Left lobe of liver (tissue), 2 donors: ENCODE data around the gene GTF2IRD1. TPM values are rescaled to one million over a fixed set of nuclear protein-coding genes. Genes with fewer than 3 reads are reported as not detected.
A peak's percentile ranks its signal among the peaks of the same experiment; 100 is the strongest.
"Not testable (repeated sequence)": the region's sequence is repeated elsewhere in the genome, so short reads cannot be mapped to it uniquely, and the experiment has no call there.

Experiments
- ATAC-seq: fragments of 200-7000 bp; cut with Tn5 transposase; one replicate; pipeline ENCODE4 v1.9.1; 2020; ENCODE audit warnings: mild to moderate bottlenecking, moderate library complexity
- DNase-seq: peaks from one replicate; pipeline ENCODE4 v3.0.0-alpha.2; 2020; ENCODE audit warnings: low spot score
- total RNA-seq: library from RNA; stranded (reverse); gene quantifications from one replicate; pipeline ENCODE4 v1.2.1, GENCODE V29; 2021
- donor health status: DM: no; HTN: no; CAD: no; lungs with moderate emphysema.
- donor health status: DM: no; HTN: yes; CAD: no.

The GTF2IRD1 gene
- total RNA-seq, 1 donor from 2014 or later, result 10.3 TPM

- no peak for DNase-seq
- ATAC-seq, result no peak
Observed at GRCh38 chr7:74507538-74508319, 54.0 kb downstream of the GTF2IRD1 start.

GRCh38 chr7:74509453-74509852, 55.7 kb downstream of the GTF2IRD1 start:
- not testable (repeated sequence) for ATAC-seq, DNase-seq

- no peak for DNase-seq
- ATAC-seq, result no peak
Observed at GRCh38 chr7:74511345-74511744, 57.6 kb downstream of the GTF2IRD1 start.

- ATAC-seq (no peak), DNase-seq (no peak)
Observed at GRCh38 chr7:74512762-74513161, 59.1 kb downstream of the GTF2IRD1 start.

GRCh38 chr7:74514131-74514591, 60.5 kb downstream of the GTF2IRD1 start:
- DNase-seq, result no peak
- ATAC-seq, result no peak

GRCh38 chr7:74515276-74515675, 61.6 kb downstream of the GTF2IRD1 start:
- ATAC-seq (no peak), DNase-seq (no peak)

GRCh38 chr7:74516214-74516613, 62.5 kb downstream of the GTF2IRD1 start:
- ATAC-seq (no peak), DNase-seq (no peak)

GRCh38 chr7:74518041-74518440, 64.3 kb downstream of the GTF2IRD1 start:
- DNase-seq (no peak), ATAC-seq (no peak)

- no peak for ATAC-seq
- no peak for DNase-seq
Observed at GRCh38 chr7:74518654-74519053, 64.9 kb downstream of the GTF2IRD1 start.

- ATAC-seq (no peak), DNase-seq (no peak)
Observed at GRCh38 chr7:74519395-74519794, 65.7 kb downstream of the GTF2IRD1 start.

GRCh38 chr7:74521855-74522254, 68.1 kb downstream of the GTF2IRD1 start:
- DNase-seq, result no peak

GRCh38 chr7:74522281-74522905, 68.7 kb downstream of the GTF2IRD1 start:
- ATAC-seq, result no peak
- no peak for DNase-seq

More at GRCh38 chr7:74521855-74522254, 68.1 kb downstream of the GTF2IRD1 start:
- ATAC-seq, result no peak

- ATAC-seq (no peak), DNase-seq (no peak)
Observed at GRCh38 chr7:74523015-74523414, 69.3 kb downstream of the GTF2IRD1 start.

GRCh38 chr7:74525140-74525539, 71.4 kb downstream of the GTF2IRD1 start:
- DNase-seq (no peak), ATAC-seq (no peak)

- DNase-seq (no peak), ATAC-seq (no peak)
Observed at GRCh38 chr7:74525881-74526280, 72.2 kb downstream of the GTF2IRD1 start.

- ATAC-seq, result no peak
- DNase-seq, result no peak
Observed at GRCh38 chr7:74526780-74527179, 73.1 kb downstream of the GTF2IRD1 start.

GRCh38 chr7:74527842-74528241, 74.1 kb downstream of the GTF2IRD1 start:
- no peak for ATAC-seq
- DNase-seq, result no peak

GRCh38 chr7:74528773-74529172, 75.1 kb downstream of the GTF2IRD1 start:
- ATAC-seq, result not testable (repeated sequence)

GRCh38 chr7:74535951-74536356, 82.2 kb downstream of the GTF2IRD1 start:
- peak; percentile 49 for DNase-seq
- ATAC-seq, result peak; percentile 48

More at GRCh38 chr7:74528773-74529172, 75.1 kb downstream of the GTF2IRD1 start:
- not testable (repeated sequence) for DNase-seq

- DNase-seq, ATAC-seq: not testable (repeated sequence)
Observed at GRCh38 chr7:74541937-74542336, 88.2 kb downstream of the GTF2IRD1 start.

- ATAC-seq (no peak), DNase-seq (no peak)
Observed at GRCh38 chr7:74542558-74543117, 88.9 kb downstream of the GTF2IRD1 start.
